GM18867 (cell line): Measurements from ENCODE around the gene NR1H4.
A peak's percentile ranks its signal among the peaks of the same experiment; 100 is the strongest.
"Not testable (repeated sequence)": the region's sequence is repeated elsewhere in the genome, so short reads cannot be mapped to it uniquely, and the experiment has no call there.

ENCODE experiments used
- ATAC-seq: cut with Tn5 transposase; IDR thresholded peaks from one replicate; pipeline ENCODE4 v1.9.1; 2021; ENCODE audit warnings: mild to moderate bottlenecking, moderate library complexity; ENCODE audit not compliant: unreplicated experiment

The NR1H4 gene

GRCh38 chr12:100565987-100566545 lies 92.4 kb downstream of the NR1H4 start:
- ATAC-seq, result no peak

- ATAC-seq, result peak; percentile 99
Measured at GRCh38 chr12:100566887-100567637, 93.4 kb downstream of the NR1H4 start.

GRCh38 chr12:100567945-100568344 lies 94.3 kb downstream of the NR1H4 start:
- ATAC-seq, result no peak

GRCh38 chr12:100572184-100572583 lies 98.5 kb downstream of the NR1H4 start:
- no peak for ATAC-seq

GRCh38 chr12:100573292-100574186 lies 99.9 kb downstream of the NR1H4 start, which contains the start of gene GAS2L3:
GAS2L3 (plus strand) TSS chr12:100573684; CDS start chr12:100594905, 21,221 bp downstream.
- ATAC-seq, result peak; percentile 98

GRCh38 chr12:100574187-100575074 lies 100.8 kb downstream of the NR1H4 start:
- peak; percentile 1 for ATAC-seq

GRCh38 chr12:100576331-100577036 lies 102.8 kb downstream of the NR1H4 start:
- no peak for ATAC-seq

- no peak for ATAC-seq
Measured at GRCh38 chr12:100578923-100579322, 105.3 kb downstream of the NR1H4 start.

- no peak for ATAC-seq
Measured at GRCh38 chr12:100579844-100580243, 106.2 kb downstream of the NR1H4 start.

- ATAC-seq, result no peak
Measured at GRCh38 chr12:100584256-100584655, 110.6 kb downstream of the NR1H4 start.

- no peak for ATAC-seq
Measured at GRCh38 chr12:100591979-100592378, 118.3 kb downstream of the NR1H4 start.

- ATAC-seq, result no peak
Measured at GRCh38 chr12:100593490-100593889, 119.8 kb downstream of the NR1H4 start.

- no peak for ATAC-seq
Measured at GRCh38 chr12:100601626-100602025, 128.0 kb downstream of the NR1H4 start.

GRCh38 chr12:100602997-100603396 lies 129.3 kb downstream of the NR1H4 start:
- not testable (repeated sequence) for ATAC-seq

GRCh38 chr12:100608776-100609175 lies 135.1 kb downstream of the NR1H4 start:
- ATAC-seq, result no peak

GRCh38 chr12:100610666-100611430 lies 137.2 kb downstream of the NR1H4 start:
- no peak for ATAC-seq

GRCh38 chr12:100612606-100613005 lies 138.9 kb downstream of the NR1H4 start:
- ATAC-seq, result no peak
